ENCODE measurements around the gene PRDM15. TPM values are rescaled to one million over a fixed set of nuclear protein-coding genes. Genes with fewer than 3 reads are reported as not detected.

Gene PRDM15
- total and polyA plus RNA-seq, 10 donors, result 4.4 to 18.0 (median 10.8) TPM

DNA sequence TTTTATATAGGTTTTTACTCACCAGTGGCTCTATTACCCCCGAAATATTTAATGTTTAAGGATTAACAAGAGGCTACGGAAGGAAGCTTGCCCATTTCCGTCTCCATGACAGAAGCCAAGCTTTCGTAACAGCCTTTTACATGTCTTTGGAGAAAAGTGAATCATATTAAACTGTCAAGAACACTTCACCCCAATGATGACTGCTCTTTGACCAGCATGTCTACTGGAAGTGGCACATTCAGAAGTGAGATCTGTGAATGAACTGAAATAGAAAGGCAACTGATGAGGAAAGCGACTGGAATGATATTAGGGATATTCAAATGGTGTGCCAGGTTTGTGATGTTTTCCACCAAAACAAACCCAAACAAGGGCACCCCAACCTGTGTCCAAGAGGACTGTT, 8.5 kb upstream of the PRDM15 start:
- Histone ChIP-seq H3K4me1 (peaks cover 0 to 23% (median 0%) of the 10 kb centered on the region in 6 donors), H3K27me3 (replicated peaks in 1 of 7) (no peaks in the 10 kb centered on the region), H3K27ac (no peak overlapping the region), H3K4me3 (no peak overlapping the region), H3K36me3 (peaks cover 0 to 54% (median 4%) of the 10 kb centered on the region in 6 donors), H3K9me3 (no peaks in the 10 kb centered on the region)
- DNase-seq, result no peak
- intact Hi-C loops (cut with DNase I; ENCODE audit: low total_unique reads), result no loop called here
- no peak for TF ChIP-seq POLR2A (IDR thresholded peaks at IDR 0.05)
- no peak for TF ChIP-seq POLR2AphosphoS5 (IDR thresholded peaks at IDR 0.05)
- TF ChIP-seq, protein P1, sequence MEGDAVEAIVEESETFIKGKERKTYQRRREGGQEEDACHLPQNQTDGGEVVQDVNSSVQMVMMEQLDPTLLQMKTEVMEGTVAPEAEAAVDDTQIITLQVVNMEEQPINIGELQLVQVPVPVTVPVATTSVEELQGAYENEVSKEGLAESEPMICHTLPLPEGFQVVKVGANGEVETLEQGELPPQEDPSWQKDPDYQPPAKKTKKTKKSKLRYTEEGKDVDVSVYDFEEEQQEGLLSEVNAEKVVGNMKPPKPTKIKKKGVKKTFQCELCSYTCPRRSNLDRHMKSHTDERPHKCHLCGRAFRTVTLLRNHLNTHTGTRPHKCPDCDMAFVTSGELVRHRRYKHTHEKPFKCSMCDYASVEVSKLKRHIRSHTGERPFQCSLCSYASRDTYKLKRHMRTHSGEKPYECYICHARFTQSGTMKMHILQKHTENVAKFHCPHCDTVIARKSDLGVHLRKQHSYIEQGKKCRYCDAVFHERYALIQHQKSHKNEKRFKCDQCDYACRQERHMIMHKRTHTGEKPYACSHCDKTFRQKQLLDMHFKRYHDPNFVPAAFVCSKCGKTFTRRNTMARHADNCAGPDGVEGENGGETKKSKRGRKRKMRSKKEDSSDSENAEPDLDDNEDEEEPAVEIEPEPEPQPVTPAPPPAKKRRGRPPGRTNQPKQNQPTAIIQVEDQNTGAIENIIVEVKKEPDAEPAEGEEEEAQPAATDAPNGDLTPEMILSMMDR (IDR thresholded peaks at IDR 0.05 in 8 of 11, conservative IDR thresholded peaks at IDR 0.05 in 3 of 11), result no peak
- 64 to 83% (median 80%) methylated on average over 5 of the region's 5 CpGs for WGBS, 5 donors

DNA sequence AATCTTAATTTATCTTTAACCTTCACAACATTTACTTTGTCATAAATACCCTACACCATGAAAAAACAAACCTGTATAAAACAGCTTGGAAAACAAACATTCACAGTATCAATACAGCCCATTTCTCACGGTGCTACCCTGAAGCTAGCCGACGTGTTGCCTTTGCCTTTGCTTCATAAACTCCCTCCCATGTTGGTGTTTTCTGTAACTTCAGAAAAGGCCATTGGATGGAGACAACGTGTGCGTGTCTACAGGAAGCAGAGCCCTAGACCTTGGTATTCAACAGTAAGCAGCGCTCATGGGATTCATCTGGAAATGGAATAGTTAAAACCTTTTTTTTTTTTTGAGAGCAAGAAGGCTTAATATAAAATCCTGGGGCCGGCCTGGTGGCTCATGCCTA, 7.2 kb upstream of the PRDM15 start:
- intact Hi-C loops (cut with DNase I; ENCODE audit: low total_unique reads), result no loop called here
- TF ChIP-seq, protein P1 (IDR thresholded peaks at IDR 0.05 in 8 of 11, conservative IDR thresholded peaks at IDR 0.05 in 3 of 11), result no peak
- TF ChIP-seq POLR2AphosphoS5 (IDR thresholded peaks at IDR 0.05), result no peak
- no peak for TF ChIP-seq POLR2A (IDR thresholded peaks at IDR 0.05)
- H3K36me3 ChIP-seq, result peaks cover 0 to 41% (median 2%) of the 10 kb centered on the region in 6 donors
- H3K27ac ChIP-seq, result no peak overlapping the region
- WGBS, 5 donors, result 70 to 84% (median 82%) methylated on average over 7 of the region's 7 CpGs
- H3K4me1 ChIP-seq, result peaks cover 0 to 23% (median 0%) of the 10 kb centered on the region in 6 donors
- H3K4me3 ChIP-seq, result no peak overlapping the region
- peak; percentile 22 for DNase-seq
- H3K27me3 ChIP-seq (replicated peaks in 1 of 7), result no peaks in the 10 kb centered on the region
- no peaks in the 10 kb centered on the region for H3K9me3 ChIP-seq

DNA sequence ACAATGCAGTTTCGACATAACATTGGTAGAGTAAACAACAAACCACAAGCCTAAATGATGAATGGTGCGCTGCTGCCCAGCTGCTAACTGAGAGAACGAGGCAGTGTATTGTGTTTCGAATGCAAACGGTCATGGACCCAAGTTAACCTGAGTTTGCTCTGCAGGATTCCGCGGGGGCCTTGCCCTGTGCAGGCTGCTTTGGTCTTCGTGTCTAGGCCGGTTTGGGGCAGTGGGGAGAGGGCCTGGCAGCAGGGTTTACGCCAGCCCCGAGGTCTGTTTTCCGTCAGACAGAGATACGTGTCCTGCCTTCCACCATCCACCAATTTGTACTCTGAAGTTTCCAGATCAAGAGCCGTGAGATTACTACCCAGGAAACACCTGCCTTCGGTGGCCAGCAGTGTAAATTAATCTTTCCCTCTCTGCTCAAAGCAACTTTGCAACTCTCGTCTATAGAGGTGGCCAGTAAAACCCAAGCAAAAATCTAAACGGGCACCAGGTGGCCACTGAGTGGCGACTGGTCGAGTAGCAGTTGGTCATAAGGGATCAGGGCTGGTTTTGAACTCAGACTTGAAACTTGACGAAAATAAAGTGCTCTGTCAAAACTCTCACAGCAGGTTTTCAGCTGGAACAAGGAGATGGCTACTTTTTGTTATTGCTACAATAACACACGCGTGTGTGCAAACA, 6.3 kb upstream of the PRDM15 start:
- peaks cover 0 to 33% (median 2%) of the 10 kb centered on the region in 6 donors for H3K36me3 ChIP-seq
- peak in 2 of 3 donors; percentile 9 to 23 for TF ChIP-seq POLR2AphosphoS5 (IDR thresholded peaks at IDR 0.05)
- TF ChIP-seq, protein P1 (IDR thresholded peaks at IDR 0.05 in 8 of 11, conservative IDR thresholded peaks at IDR 0.05 in 3 of 11), result no peak
- no peak for TF ChIP-seq POLR2A (IDR thresholded peaks at IDR 0.05)
- intact Hi-C loops (cut with DNase I; ENCODE audit: low total_unique reads), result no loop called here
- H3K9me3 ChIP-seq, result no peaks in the 10 kb centered on the region
- DNase-seq, result peak; percentile 60
- no peaks in the 10 kb centered on the region for H3K27me3 ChIP-seq (replicated peaks in 1 of 7)
- 28 to 46% (median 38%) methylated on average over 21 to 22 of the region's 22 CpGs for WGBS, 5 donors
- H3K4me3 ChIP-seq, result no peak overlapping the region
- H3K4me1 ChIP-seq, result peaks cover 0 to 23% (median 0%) of the 10 kb centered on the region in 6 donors
- H3K27ac ChIP-seq, result peak overlapping the region in 1 of 8 donors; percentile 30

DNA sequence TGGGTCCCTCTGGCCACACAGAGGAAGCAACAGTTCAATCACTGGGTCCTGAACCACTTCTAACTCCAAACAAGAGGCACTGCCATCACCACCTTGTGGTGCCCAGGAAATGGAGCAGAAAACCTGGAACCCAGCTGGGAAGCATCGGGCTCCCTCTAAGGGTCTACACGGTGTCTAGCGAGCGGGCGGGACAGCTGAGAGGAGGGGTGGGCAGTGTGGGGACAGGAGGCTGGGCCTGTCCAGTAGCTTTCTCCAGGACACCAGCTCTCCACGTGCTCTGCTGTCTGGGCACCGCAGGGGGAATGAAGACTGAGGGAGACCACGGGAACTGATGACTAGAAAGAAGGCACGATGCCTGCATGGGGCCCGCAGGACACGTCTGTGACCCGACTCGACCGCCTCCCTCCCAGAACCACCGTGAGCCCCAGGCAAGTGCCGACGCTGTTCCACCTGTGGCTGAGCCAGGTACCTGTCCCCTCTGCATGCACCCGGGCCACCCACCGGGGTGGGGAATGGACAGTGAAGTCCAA, 5.4 kb upstream of the PRDM15 start:
- TF ChIP-seq, protein P1 (IDR thresholded peaks at IDR 0.05 in 8 of 11, conservative IDR thresholded peaks at IDR 0.05 in 3 of 11), result no peak
- TF ChIP-seq POLR2AphosphoS5 (IDR thresholded peaks at IDR 0.05), result peak in 1 of 3 donors; percentile 42
- no peak overlapping the region for H3K4me3 ChIP-seq
- H3K9me3 ChIP-seq, result no peaks in the 10 kb centered on the region
- intact Hi-C loops (cut with DNase I; ENCODE audit: low total_unique reads), result no loop called here
- H3K4me1 ChIP-seq, result peaks cover 0 to 30% (median 7%) of the 10 kb centered on the region in 6 donors
- H3K27me3 ChIP-seq (replicated peaks in 1 of 7), result no peaks in the 10 kb centered on the region
- no peak overlapping the region for H3K27ac ChIP-seq
- DNase-seq, result peak; percentile 72
- 90 to 96% (median 91%) methylated on average over 19 of the region's 19 CpGs for WGBS, 5 donors
- H3K36me3 ChIP-seq, result peaks cover 0 to 27% (median 2%) of the 10 kb centered on the region in 6 donors
